Glomerular visceral epithelial cell (primary cell): ENCODE measurements around the gene RIMBP2.

Experiments
- DNase-seq: peaks from one replicate; pipeline ENCODE4 v3.0.0-alpha.2; 2016; ENCODE audit errors: extremely low spot score

Gene RIMBP2

DNA sequence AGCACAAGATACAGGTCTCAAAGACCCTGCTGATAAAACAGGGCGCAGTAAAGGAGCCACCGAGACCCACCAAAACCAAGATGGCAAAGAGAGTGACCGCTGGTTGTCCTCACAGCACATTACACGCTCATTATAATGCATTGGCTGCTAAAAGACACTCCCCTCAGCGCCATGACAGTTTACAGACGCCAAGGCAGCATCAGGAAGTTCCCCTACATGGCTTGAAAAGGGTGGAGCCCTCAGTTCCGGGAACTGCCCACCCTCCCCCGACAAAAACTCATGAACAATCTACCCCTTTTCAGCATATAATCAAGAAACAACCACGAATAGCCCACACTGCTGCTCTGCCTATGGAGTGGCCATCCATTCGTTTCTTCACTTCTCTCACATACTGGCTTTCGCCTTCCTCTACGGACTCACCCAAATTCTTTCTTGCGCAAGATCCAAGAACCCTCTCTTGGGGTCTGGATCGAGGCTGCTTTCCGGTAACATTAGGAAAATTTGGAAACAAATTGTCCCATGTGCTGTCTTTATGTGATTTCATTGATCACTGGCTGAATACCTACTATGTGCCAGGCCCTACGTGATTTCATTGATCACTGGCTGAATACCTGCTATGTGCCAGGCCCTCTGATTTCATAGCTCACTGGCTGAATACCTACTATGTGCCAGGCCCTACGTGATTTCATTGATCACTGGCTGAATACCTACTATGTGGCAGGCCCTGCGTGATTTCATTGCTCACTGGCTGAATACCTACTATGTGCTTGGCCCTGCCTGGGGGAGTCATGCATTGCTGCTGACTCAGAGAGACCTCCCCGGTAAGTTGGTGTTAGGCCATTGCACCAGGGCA lies 252.1 kb downstream of the RIMBP2 start:
- no peak for DNase-seq

DNA sequence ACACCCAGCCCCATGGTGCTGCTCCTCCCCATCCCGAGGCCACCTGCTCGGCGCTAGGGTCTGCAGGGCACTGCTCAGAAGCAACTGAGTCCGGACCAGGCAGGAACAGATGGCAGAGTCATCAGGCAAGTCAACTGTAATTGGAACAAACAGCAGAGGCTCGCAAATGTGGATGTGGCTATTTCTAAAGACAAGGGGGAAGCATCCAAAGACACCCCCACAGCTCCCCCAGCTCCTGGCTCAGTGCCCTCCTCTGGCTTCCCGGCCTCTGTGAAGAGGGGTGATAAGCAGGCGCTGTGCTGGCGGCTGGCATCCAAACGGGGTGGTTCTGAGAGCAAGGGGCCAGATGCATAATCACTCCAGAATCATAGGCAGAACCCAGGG lies 252.8 kb downstream of the RIMBP2 start:
- DNase-seq, result no peak

DNA sequence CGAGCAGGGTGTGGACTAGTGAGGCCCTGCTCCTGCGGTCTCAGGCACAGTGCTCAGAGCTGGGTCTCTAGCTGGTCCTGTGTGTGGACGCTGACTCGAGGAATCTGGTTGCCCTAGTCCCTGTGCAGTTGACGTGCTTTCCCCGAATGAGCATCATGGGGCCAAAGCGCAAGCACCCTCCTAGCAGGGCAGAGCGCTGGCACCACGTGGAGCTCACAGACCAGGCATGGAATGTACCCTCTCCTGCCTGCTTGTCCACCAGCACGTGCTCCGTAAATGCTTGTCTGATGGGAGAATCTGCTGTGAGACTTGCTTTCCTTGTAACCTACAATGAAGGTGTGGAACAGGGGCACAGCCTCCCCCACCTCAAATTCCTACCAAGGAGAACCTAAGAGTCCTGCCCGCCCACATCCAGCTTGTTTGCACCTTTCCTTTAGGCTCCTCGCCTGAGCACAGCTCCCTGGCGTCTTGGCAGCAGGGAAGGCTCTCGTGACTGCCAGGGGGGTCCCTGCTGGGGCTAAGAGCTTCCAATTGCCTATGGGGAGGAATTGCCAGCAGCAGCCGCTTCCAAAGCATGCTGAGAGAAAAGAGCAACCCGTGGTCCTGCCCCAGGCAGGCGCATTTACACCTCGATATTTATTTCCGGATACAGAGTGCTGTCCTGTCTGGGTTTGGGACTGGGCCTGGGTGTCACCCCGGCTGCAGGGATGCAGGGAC lies 253.4 kb downstream of the RIMBP2 start:
- no peak for DNase-seq

DNA sequence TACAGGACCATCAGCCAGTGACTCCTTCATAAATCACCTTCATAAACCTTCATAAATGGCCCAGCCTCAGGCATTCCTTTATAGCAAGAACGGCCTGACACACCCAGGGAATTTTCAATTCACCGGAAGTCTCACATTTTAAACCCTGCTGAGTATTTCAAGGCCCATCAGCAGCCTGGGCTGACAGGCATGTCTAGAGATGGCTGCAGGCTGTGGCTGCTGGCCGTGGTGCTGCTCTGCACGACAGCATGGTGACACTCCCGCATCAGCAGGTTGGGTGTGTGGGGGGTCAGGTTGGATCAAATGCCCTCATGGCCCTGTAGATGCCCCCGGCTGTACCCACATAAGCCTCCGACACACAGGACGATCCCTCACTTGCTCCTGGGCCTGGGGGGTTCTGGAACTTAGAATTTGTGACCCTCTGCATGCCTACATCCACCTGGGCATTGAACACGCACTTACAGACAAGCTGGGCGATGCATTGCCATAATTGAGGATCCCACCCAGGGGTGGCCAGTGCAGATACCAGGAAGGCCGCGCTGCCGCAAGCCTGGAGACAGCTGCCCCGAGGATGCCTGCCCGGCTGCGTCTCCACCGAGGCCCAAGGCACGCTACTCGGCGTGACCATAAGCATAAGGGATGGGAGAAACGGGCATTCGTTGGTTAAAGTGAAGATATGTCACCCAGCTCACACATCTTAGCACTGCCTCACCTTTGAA lies 254.1 kb downstream of the RIMBP2 start:
- no peak for DNase-seq

DNA sequence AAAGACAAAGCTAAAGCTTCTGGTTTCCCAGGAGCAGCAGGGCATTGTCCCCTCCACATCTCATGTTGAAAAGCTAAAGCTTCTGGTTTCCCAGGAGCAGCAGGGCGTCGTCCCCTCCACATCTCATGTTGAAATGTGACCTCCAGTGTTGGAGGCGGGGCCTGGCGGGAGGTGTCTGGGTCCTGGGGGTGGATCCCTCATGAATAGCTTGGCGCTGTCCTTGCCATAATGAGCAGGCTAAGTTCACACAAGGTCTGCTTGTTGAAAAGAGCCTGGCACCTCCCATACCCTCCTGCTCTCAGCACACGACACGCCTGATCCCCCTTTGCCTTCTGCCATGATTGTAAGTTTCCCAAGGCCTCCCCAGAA lies 254.7 kb downstream of the RIMBP2 start:
- DNase-seq, result no peak

DNA sequence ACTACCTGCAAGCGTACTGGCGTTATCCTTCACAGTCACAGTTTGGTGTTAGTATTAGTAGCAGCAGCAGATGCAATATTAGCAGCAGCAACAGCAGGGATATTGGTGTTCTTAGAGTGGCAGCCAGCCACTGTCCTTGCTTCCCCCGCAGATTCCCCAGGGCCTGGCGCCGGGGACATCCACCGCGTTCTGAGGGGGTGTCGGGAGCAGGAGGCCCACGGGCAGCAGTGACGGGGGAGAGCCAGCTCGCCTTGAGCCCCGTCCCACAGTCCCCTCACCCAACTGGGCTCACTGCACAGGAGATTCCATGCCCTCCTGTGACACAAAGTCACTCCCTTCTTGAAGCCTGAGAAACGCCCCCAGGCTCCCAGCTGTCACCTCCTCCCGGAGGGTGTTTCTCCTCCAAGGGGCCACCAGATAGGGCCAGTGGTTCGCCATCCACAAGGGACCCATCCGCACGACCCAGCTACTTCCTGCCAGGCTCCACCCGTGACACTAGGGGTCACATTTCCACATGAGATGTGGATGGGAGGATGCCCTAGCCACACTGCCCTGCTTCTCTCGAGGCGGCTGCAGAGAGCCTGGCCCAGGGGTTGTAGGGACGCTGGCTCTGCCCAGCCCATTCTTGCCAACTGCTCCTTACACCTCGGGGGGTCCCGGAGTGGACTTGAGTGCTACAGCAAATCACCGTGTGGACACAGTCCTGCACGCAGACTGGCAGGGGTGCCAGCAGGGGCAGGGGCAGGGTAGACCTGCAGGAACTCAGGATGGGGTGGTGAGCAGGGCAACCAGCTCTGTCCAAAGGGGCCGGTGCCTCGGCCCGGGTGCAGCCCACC lies 255.3 kb downstream of the RIMBP2 start:
- no peak for DNase-seq

DNA sequence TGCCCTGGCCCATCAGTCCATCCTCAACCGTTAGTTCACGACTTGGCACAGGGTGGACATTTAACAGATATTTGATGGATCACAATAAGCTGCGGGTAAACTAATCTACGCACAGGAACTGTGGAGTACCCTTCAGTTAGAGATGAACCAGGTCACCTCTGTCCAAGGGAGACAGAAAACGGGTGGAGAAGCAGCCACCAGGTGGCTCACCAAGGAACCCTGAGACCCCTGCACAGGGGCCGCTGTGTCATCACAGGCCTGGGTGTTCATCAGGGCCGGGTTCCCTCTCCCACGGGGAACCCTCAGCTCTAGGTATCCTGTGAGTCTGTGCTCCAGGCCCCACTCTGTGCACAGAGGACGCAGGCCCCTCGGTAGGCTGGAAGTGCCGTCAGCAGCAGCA lies 256.2 kb downstream of the RIMBP2 start:
- DNase-seq, result no peak

DNA sequence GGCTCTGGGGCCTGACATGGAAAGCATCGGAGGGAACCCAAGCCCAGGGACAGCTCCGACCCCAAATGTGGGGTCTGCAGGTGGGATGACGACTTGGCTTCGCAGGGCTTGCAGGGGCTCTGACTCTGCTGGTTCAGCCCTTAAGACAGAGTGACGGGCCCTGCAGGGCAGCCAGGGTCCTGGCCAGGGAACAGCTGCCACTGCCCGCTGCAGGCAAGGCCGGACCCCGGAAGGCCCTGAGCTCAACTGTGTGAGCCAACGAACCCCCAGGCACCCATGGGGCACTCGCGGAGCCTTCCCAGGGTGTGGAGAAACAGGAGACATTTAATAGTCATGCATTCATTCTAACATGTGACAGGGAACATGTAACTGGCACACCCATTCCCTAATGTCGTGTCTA lies 257.8 kb downstream of the RIMBP2 start:
- DNase-seq, result no peak

DNA sequence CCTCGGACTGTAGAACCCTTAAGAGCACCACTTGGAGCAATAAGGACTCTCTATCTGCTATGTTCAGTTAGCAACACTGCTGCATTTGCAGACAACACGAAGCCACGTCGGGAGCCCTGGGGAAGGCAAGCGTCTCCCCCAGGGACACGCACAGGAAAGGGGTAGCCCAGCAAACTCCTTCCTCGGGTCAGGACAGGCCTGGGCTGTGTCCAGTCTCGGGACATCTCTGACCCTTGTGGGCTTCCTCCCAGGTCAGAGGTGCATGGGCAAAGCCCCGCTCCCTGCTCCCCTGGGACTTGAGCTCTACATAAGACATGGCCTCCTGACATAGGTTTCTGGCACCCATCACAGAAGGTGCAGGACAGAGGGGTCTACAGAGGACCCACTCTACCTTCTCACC lies 258.9 kb downstream of the RIMBP2 start:
- DNase-seq, result no peak

DNA sequence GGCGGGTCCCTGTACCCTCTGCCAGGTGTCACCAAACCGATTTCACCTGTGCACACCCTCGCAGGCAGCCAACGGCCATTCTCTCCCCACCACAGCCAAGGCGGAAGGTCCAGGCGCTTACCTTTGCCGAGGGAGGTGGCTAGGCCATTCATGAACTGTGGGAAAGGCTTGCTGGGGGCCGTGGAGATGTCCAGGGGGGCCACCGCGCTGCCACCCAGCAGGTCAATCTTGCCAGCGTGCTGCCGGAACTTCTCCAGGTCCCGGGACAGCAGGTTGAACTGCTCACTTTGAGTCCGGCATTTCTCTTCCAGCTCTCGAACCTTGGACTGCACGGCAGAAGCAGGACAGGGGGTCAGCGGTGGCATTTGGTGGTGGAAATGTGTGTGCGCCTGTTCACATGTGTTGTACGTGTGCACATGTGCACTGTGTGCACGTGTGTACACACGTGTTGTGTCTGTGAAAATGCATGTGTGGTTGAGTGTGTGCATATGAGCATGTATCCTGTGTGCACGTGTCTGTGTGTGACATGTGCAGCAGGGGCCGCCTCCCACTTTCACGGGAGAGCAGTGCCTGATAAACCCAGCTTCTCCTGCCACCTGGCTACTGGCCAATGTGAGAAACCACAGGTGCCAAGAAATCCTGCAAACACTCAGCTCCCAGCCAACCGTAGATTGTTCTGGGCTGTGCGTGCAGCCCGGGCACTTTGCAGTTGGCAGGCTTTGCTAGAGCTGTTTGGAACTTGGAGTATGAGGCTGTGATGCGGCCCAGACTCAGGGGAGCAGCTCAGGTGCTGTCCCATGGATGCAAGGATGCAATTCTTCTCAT lies 259.5 kb downstream of the RIMBP2 start:
- no peak for DNase-seq

DNA sequence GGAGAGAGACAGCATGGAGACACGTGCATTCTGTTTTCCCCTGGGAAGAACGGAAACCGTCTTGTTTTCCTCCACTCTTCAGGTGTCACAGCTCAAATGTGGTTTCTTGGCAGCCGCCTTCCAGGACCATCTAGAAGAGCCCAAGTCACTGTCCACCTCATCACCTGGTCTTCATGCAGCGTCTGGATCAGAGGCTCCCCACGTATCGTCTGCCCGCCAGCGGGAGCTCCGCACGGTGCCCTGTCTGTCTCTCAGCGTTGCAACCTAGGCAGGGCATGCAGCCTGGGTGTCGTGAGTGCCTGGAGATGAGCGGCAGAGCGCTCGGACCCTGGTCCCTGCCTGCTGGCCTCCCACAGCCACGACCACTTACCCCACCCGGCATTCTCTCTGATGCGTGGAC lies 260.9 kb downstream of the RIMBP2 start:
- no peak for DNase-seq

DNA sequence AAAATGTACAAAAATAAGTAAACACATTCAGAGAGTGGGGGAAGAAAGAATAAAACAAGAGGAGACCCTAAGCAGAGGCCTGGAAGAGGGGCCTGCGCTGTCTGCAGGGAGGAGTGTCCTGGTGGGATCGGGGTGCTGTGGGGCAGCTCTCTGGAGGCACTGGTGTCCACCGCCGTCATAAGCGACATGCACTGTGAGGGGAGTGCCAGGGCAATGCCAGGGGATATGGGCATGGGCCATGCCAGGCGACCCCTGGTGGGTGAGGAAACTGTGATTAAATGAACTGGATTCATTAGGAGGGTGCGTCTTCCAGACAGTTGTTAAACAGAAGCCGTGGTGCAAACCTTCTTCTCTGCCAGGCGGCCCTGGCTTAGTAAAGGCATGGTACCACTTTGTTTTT lies 261.8 kb downstream of the RIMBP2 start:
- no peak for DNase-seq

DNA sequence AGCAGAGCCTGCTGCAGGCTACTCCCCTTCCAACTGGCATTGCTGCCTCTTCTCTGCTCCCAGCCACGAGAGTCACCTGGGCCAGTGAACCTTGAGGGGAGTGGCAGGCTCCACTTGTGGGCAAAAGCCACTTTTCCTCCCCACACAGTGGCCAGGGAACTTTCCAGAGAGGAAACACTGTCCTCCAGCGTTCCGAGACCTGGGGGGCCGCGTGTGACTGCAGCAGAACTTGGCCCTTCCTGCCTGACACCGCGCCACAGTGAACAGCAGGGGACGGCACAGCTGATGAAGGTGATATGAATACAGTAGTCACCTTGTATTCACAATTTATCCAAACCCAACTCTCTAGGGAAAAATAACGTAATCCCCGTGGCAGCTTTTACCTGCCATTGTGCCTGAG lies 263.6 kb downstream of the RIMBP2 start:
- DNase-seq, result no peak

DNA sequence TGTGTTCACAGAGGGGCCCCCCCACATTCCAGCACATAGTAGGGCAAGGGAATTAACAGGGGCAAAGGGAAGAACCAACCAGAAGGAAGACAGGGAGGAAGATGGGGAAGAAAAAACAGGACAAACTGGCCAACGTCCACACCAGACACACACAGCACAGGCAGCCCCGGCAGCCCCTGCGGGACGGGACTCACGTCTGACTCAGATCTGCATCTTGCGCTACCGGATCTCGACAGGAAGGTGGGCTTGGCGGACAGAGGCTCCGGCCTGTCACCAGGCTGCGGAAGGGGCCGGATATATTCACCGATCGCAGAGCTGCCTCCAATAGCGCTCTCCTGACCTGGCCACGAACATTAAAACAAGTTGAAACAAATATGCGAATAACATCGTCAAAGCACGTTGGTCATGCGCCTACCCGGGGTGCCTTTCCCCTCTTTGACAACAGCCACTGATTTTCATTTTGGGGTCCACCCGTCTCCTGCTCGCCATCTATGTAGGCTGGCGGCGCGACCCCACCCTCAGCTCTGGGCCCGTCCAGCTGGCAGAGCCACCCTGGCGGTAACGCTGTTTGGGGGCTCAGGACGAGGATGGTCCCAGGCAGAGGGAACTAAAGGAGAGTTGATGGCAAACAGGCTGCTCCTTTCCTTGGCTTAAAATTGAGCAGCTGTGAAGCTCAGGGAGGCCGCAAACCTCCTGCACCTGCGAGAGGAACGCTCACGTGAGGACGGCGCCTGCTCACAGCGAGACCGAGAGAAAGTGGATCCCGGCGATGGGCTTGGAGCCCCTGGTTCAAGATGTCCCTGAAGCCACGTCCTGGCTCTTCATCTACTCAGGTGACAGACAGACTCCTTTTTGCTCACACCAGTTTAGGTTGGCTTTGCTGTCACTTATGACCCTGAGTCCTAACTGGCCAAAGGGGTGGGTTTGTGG lies 264.8 kb downstream of the RIMBP2 start:
- DNase-seq, result no peak

DNA sequence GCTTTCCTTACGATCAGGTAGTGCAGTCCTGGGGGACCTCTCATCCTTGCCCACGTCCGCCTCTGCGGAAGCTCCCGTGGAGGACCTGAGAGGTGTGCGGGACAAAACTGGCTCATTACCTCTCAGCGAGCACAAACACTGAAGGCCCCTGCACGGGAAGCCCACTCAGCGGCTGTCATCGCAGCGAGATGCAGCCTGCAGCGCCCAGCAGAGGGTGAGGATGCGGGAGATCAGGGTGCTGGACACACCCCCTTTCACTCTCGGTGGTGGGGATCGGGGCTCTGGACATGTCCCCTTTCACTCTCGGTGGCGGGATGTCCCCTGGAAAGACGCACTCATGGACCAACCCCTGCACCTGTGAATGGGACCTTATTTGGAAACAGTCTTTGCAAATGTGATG lies 266.8 kb downstream of the RIMBP2 start:
- no peak for DNase-seq

DNA sequence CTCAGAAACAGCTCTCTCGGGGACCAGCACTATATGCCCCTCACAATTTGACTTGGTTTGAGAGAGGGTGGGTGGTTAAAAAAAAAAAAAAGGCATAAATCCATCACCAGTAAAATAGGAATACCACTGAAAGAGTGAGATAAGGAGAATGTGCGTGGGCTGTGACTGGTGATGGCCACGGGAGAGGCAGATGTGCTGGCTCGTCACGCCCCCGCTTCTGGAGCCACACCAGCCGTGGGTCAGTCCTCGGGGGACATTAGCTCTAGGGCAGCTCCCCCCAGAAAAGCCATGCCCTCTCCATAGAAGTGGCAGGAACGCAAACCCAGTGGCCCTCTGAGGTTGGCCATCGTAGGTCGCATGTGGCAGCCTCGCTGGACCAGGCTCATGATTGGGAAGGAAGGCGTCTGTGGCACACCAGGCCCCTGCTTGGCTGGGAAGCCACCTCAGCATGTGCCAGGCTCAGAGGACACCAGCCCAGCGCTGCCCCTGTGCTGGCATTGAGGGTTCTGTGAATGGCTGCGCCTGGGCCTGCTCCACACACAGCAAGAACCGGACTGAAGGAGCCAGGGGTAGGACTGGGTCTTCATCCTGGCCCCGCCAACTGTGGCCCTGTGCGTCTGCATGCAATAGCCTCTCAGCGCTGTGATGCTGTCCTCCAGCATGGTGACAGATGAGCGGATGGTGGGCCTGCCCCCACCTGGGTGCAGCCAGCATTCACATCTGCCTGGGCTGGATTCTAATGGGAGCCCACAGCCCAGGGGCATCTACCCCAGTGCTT lies 267.9 kb downstream of the RIMBP2 start:
- no peak for DNase-seq

DNA sequence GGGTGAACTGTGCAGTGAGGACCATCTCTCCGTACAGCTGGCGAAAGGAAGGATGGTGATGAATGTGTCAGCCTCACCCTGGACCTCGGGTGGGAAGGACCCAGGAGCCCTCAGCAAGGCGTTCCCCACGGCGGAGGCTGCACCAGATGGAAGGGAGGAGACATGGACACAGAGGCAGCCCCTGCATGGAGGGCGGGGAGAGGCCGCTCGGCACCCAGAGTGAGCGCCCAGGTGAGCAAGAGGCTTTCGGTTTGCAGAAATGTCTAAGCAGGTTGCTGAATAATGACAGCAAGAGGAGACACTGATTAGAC lies 268.5 kb downstream of the RIMBP2 start:
- DNase-seq, result no peak

DNA sequence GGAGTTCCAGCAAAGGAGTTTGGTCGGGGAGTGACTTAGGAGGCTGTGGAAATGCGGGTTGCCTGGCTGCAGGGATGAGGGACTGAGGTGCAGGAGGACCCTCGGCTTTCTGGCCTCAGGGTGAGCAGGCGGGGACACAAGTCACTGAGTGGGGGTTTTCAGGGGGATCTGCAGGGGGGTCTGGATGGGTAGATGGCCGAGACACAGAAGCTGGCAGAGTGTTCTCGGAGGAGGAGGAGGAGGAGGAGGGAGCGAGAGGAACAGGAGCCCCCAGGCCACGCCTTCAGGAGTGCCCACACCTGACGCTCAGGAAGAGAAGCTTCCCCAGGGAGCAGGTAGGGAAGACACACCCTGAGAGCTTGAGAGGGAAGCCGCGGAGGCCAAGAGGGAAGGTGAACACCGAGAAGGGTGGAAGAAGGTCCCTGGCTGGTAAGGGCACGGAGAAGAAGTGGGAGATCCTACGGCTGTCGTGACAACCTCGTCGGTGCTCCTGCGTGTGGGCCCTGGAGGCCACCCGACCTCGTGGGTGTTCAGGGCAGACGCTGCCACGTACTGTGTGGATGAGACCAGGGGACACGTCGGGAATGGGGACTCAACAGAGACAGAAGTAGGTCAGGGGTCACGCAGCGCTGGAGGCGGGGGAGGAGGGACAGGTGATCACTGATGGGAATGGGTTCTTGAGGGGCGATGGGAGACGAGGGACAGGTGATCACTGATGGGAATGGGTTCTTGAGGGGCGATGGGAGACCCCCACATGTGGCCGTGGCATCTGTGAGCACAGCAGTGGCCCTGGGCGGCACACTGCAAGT lies 269.0 kb downstream of the RIMBP2 start:
- DNase-seq, result no peak
